HG02678 (cell line): Measurements from ENCODE around the gene NME2.
"Not testable (repeated sequence)": the region's sequence is repeated elsewhere in the genome, so short reads cannot be mapped to it uniquely, and the experiment has no call there.

ENCODE experiments used
- ATAC-seq: cut with Tn5 transposase; IDR thresholded peaks from one replicate; pipeline ENCODE4 v1.9.1; 2021; ENCODE audit warnings: mild to moderate bottlenecking, moderate library complexity; ENCODE audit not compliant: unreplicated experiment

The NME2 gene

GRCh38 chr17:51166198-51166986 lies at the start of gene NME2:
NME2 (plus strand) TSS chr17:51166411; CDS start chr17:51166831, 420 bp downstream.
- peak; percentile 82 for ATAC-seq

- ATAC-seq, result no peak
Measured at GRCh38 chr17:51118330-51119195, 47.6 kb upstream of the NME2 start.

GRCh38 chr17:51119415-51120356 lies 46.5 kb upstream of the NME2 start:
- peak; percentile 27 for ATAC-seq

- peak; percentile 29 for ATAC-seq
Measured at GRCh38 chr17:51120357-51120738, 45.9 kb upstream of the NME2 start.

GRCh38 chr17:51120739-51121619 lies 45.2 kb upstream of the NME2 start, which contains the start of gene SPAG9:
SPAG9 (minus strand) TSS chr17:51120868; CDS start chr17:51120656, 212 bp downstream.
- peak; percentile 78 for ATAC-seq

GRCh38 chr17:51121620-51122472 lies 44.4 kb upstream of the NME2 start:
- ATAC-seq, result no peak

GRCh38 chr17:51122473-51123115 lies 43.6 kb upstream of the NME2 start:
- ATAC-seq, result not testable (repeated sequence)

GRCh38 chr17:51124640-51125503 lies 41.3 kb upstream of the NME2 start:
- no peak for ATAC-seq

GRCh38 chr17:51128076-51128475 lies 38.1 kb upstream of the NME2 start:
- ATAC-seq, result no peak

- ATAC-seq, result no peak
Measured at GRCh38 chr17:51132964-51133319, 33.3 kb upstream of the NME2 start.

GRCh38 chr17:51133365-51133764 lies 32.8 kb upstream of the NME2 start:
- no peak for ATAC-seq

GRCh38 chr17:51135956-51136355 lies 30.3 kb upstream of the NME2 start:
- ATAC-seq, result no peak

GRCh38 chr17:51142597-51142996 lies 23.6 kb upstream of the NME2 start:
- no peak for ATAC-seq

- no peak for ATAC-seq
Measured at GRCh38 chr17:51144266-51145022, 21.8 kb upstream of the NME2 start.

- ATAC-seq, result no peak
Measured at GRCh38 chr17:51147650-51148049, 18.6 kb upstream of the NME2 start.

- ATAC-seq, result no peak
Measured at GRCh38 chr17:51149163-51149562, 17.0 kb upstream of the NME2 start.

GRCh38 chr17:51150932-51151331 lies 15.3 kb upstream of the NME2 start:
- ATAC-seq, result no peak
